Natural killer cell (primary cell): ENCODE results near the gene PRM3. TPM values are rescaled to one million over a fixed set of nuclear protein-coding genes. Genes with fewer than 3 reads are reported as not detected.
A peak's percentile ranks its signal among the peaks of the same experiment; 100 is the strongest.

Experiments used
- ATAC-seq, 3 donors: fragments of 150-1000 bp in 2 of 3; fragments of 200-7000 bp in 1 of 3; cut with Tn5 transposase; 1 replicate in 1 of 3; 2 replicates in 2 of 3; pipeline ENCODE4 v1.10.0; 2021; ENCODE audit warnings: mild to moderate bottlenecking in 2 of 3, moderate library complexity in 2 of 3
- DNase-seq, 2 donors: peaks; one replicate each; pipeline versions ENCODE4 v3.0.0 to v3.0.0-alpha.2; 2013 to 2021; ENCODE audit warnings: mixed read lengths in 1 of 2
- H3K27ac ChIP-seq: one replicate; pipeline ENCODE4 v1.5.1; 2013; ENCODE audit warnings: mild to moderate bottlenecking, low read length
- H3K27me3 ChIP-seq: one replicate; pipeline ENCODE4 v1.6.1; 2013; ENCODE audit warnings: low read length; ENCODE audit not compliant: control insufficient read depth, insufficient read depth
- H3K36me3 ChIP-seq: one replicate; pipeline ENCODE4 v1.6.1; 2013; ENCODE audit warnings: low read length; ENCODE audit not compliant: control insufficient read depth, insufficient read depth
- H3K4me1 ChIP-seq: one replicate; pipeline ENCODE4 v1.6.1; 2013; ENCODE audit warnings: low read length; ENCODE audit not compliant: control insufficient read depth, insufficient read depth
- H3K4me3 ChIP-seq: one replicate; pipeline ENCODE4 v1.5.1; 2013; ENCODE audit warnings: low read length
- H3K9me3 ChIP-seq: one replicate; pipeline ENCODE4 v1.6.1; 2013; ENCODE audit warnings: low read length; ENCODE audit not compliant: control insufficient read depth, insufficient read depth
- H3K27ac Mint-ChIP-seq, 2 donors: one replicate each; pipeline ENCODE4 v1.8.0; 2022; ENCODE audit warnings: mild to moderate bottlenecking in 2 of 2, mixed read lengths in 2 of 2, moderate library complexity in 1 of 2
- H3K27me3 Mint-ChIP-seq, 2 donors: one replicate each; pipeline ENCODE4 v1.8.0; 2022; ENCODE audit warnings: low read depth in 2 of 2, mixed read lengths in 2 of 2
- H3K36me3 Mint-ChIP-seq: one replicate; pipeline ENCODE4 v1.8.0; 2022; ENCODE audit warnings: mixed read lengths
- H3K4me1 Mint-ChIP-seq, 2 donors: one replicate each; pipeline ENCODE4 v1.8.0; 2022; ENCODE audit warnings: mixed read lengths in 2 of 2
- H3K4me3 Mint-ChIP-seq: one replicate; pipeline ENCODE4 v1.8.0; 2022; ENCODE audit warnings: mild to moderate bottlenecking, moderate library complexity, mixed read lengths
- H3K9me3 Mint-ChIP-seq, 2 donors: one replicate each; pipeline ENCODE4 v1.8.0; 2022; ENCODE audit warnings: mixed read lengths in 2 of 2
- WGBS: methylation state at CpG from one replicate; pipeline ENCODE4 v1.1.7; 2013; ENCODE audit warnings: missing lambda C conversion rate; ENCODE audit not compliant: insufficient coverage; 5-methylcytosine and 5-hydroxymethylcytosine counted together
- intact Hi-C: fragments of 100-400 bp; cut with micrococcal nuclease; formaldehyde crosslinking; loops from one replicate; pipeline ENCODE4 v1.14.2; 2022
- total RNA-seq, 4 donors: library from RNA; stranded (reverse); fragments of 120-200 nt in 1 of 4; gene quantifications; one replicate each; pipeline versions ENCODE4 v1.2.3 to v1.2.4, GENCODE V29; 2013 to 2022
- TF ChIP-seq, protein P1 (sequence below): fragments of 200-600 bp; IDR thresholded peaks from one replicate; pipeline ENCODE4 v1.8.0; 2022; ENCODE audit warnings: antibody characterized with exemption

The PRM3 gene
- total RNA-seq, 3 donors from 2014 or later (not counting 1 experiment from before 2014, with no cell fraction given) = not detected

DNA sequence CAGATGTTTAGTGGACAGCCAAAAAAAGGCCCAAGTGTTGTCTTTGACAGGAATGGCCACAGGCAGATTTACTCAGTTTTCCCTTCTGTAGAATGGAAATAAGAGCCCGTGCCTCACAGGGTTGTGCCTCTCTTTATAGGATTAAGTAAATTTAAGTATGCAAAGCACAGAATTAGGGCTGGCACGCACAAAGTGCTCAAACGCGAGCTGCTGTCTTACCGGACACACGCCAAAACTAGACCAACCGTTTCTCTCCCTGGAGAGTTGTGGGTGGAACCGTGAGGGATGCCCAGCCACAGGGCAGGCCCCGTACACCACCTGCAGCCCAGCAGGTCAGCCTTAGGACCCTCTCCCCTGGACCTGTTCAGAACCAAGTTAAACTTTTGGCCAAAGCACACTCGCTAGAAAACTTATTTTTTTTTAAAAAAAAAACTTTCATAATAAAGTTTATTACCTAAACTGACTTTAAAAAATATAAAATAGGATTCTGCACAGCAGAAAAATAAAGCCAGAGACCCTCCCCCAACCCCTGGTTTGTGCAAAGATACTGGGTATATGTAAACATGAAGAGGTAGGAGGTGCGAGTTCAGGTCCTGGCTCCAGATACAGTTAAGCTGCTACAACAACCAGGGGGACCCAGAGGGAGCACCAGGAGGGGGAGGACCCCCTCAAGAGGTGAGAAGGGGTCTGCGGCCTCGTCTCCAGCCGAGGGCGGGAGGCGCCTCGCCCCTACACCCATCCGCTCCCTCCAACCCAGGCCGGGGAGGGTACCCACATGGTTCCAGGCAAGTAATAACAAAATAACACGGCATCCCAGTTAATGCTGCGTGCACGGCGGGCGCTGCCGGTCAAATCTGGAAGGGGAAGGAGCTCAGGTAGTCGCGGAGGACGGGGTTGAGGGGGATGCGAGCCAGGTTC is 19.2 kb downstream of the PRM3 start:
- H3K27ac Mint-ChIP-seq = peak overlapping the region; percentile 89 to 96
- H3K27me3 ChIP-seq = no peaks in the 10 kb centered on the region
- peak in 1 of 2 donors; percentile 36 for DNase-seq
- peaks cover 64% of the 10 kb centered on the region for H3K4me1 ChIP-seq
- H3K4me3 Mint-ChIP-seq = peak overlapping the region; percentile 83
- no peaks in the 10 kb centered on the region for H3K9me3 ChIP-seq
- TF ChIP-seq, protein P1, sequence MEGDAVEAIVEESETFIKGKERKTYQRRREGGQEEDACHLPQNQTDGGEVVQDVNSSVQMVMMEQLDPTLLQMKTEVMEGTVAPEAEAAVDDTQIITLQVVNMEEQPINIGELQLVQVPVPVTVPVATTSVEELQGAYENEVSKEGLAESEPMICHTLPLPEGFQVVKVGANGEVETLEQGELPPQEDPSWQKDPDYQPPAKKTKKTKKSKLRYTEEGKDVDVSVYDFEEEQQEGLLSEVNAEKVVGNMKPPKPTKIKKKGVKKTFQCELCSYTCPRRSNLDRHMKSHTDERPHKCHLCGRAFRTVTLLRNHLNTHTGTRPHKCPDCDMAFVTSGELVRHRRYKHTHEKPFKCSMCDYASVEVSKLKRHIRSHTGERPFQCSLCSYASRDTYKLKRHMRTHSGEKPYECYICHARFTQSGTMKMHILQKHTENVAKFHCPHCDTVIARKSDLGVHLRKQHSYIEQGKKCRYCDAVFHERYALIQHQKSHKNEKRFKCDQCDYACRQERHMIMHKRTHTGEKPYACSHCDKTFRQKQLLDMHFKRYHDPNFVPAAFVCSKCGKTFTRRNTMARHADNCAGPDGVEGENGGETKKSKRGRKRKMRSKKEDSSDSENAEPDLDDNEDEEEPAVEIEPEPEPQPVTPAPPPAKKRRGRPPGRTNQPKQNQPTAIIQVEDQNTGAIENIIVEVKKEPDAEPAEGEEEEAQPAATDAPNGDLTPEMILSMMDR = no peak
- peaks cover 45 to 61% of the 10 kb centered on the region in 2 donors for H3K4me1 Mint-ChIP-seq
- no peaks in the 10 kb centered on the region for H3K9me3 Mint-ChIP-seq
- H3K36me3 ChIP-seq = peaks cover 5% of the 10 kb centered on the region
- H3K4me3 ChIP-seq = peak overlapping the region; percentile 49
- no peaks in the 10 kb centered on the region for H3K36me3 Mint-ChIP-seq
- intact Hi-C loops = loop anchor here (2.0 to 10.0 kb wide), 3 partner anchors 19 to 308 kb away; no protein-coding TSS in a partner anchor
- no peak for ATAC-seq
- H3K27ac ChIP-seq = peak overlapping the region; percentile 19
- 37% methylated on average over 26 of the region's 29 CpGs for WGBS
- H3K27me3 Mint-ChIP-seq = no peaks in the 10 kb centered on the region

GRCh38 chr16:11253009-11253994 is 20.1 kb downstream of the PRM3 start:
- TF ChIP-seq, protein P1 = no peak
- no peaks in the 10 kb centered on the region for H3K9me3 ChIP-seq
- 31% methylated on average over 5 of the region's 5 CpGs for WGBS
- peak in 2 of 3 donors; percentile 17 to 20 for ATAC-seq
- Mint-ChIP-seq H3K36me3 (no peaks in the 10 kb centered on the region), H3K4me1 (peaks cover 38 to 56% of the 10 kb centered on the region in 2 donors), H3K4me3 (peak overlapping the region; percentile 83), H3K27me3 (no peaks in the 10 kb centered on the region), H3K9me3 (no peaks in the 10 kb centered on the region), H3K27ac (peak overlapping the region; percentile 89 to 96)
- intact Hi-C loops = loop anchor here (2.0 to 10.0 kb wide), 3 partner anchors 19 to 309 kb away; no protein-coding TSS in a partner anchor
- no peaks in the 10 kb centered on the region for H3K27me3 ChIP-seq
- H3K4me1 ChIP-seq = peaks cover 54% of the 10 kb centered on the region
- peak; percentile 63 to 76 for DNase-seq
- H3K36me3 ChIP-seq = peaks cover 5% of the 10 kb centered on the region
- H3K27ac ChIP-seq = peak overlapping the region; percentile 36
- peak overlapping the region; percentile 49 for H3K4me3 ChIP-seq

GRCh38 chr16:11252482-11252931 is 20.9 kb downstream of the PRM3 start:
- H3K36me3 Mint-ChIP-seq = no peaks in the 10 kb centered on the region
- no peaks in the 10 kb centered on the region for H3K9me3 Mint-ChIP-seq
- WGBS = 80% methylated on average over 8 of the region's 8 CpGs

More at GRCh38 chr16:11252482-11252931, 20.9 kb downstream of the PRM3 start:
- Mint-ChIP-seq H3K4me1 (peaks cover 35 to 52% of the 10 kb centered on the region in 2 donors), H3K27me3 (no peaks in the 10 kb centered on the region), H3K27ac (peak overlapping the region; percentile 89 to 97), H3K4me3 (peak overlapping the region; percentile 83)
- H3K27me3 ChIP-seq = no peaks in the 10 kb centered on the region
- ATAC-seq (no peak), DNase-seq (no peak)
- peaks cover 46% of the 10 kb centered on the region for H3K4me1 ChIP-seq
- TF ChIP-seq, protein P1 = no peak
- no peak overlapping the region for H3K27ac ChIP-seq
- peaks cover 5% of the 10 kb centered on the region for H3K36me3 ChIP-seq
- no peaks in the 10 kb centered on the region for H3K9me3 ChIP-seq
- no peak overlapping the region for H3K4me3 ChIP-seq
- intact Hi-C loops = loop anchor here (1.0 to 10.0 kb wide), 4 partner anchors 18 to 310 kb away; no protein-coding TSS in a partner anchor
